Posterior vena cava (tissue), 2 donors: ENCODE results near the gene TAOK2. TPM values are rescaled to one million over a fixed set of nuclear protein-coding genes. Genes with fewer than 3 reads are reported as not detected.

Experiments
- DNase-seq: peaks from one replicate; pipeline ENCODE4 v3.0.0-alpha.2; 2020; ENCODE audit warnings: low spot score
- intact Hi-C, 2 donors: fragments of 100-400 bp; cut with DNase I; formaldehyde crosslinking; loops; one replicate each; pipeline versions ENCODE4 v1.14.1 to v1.14.2; 2022 to 2023
- total RNA-seq, 2 donors: library from RNA; stranded (reverse); fragmentation: NEBNext Ultra II Directional; extraction: Animal tissue kit (Norgen Biotek cat#: 25700); gene quantifications; one replicate each; pipeline ENCODE4 v1.2.1, GENCODE V29; 2021
- donor health status: DM: yes; HTN: yes; CAD: no.
- donor health status: DM: yes; HTN: yes; CAD: no.

The TAOK2 gene
- total RNA-seq, 2 donors from 2014 or later, result 35.0 to 35.7 TPM

DNA sequence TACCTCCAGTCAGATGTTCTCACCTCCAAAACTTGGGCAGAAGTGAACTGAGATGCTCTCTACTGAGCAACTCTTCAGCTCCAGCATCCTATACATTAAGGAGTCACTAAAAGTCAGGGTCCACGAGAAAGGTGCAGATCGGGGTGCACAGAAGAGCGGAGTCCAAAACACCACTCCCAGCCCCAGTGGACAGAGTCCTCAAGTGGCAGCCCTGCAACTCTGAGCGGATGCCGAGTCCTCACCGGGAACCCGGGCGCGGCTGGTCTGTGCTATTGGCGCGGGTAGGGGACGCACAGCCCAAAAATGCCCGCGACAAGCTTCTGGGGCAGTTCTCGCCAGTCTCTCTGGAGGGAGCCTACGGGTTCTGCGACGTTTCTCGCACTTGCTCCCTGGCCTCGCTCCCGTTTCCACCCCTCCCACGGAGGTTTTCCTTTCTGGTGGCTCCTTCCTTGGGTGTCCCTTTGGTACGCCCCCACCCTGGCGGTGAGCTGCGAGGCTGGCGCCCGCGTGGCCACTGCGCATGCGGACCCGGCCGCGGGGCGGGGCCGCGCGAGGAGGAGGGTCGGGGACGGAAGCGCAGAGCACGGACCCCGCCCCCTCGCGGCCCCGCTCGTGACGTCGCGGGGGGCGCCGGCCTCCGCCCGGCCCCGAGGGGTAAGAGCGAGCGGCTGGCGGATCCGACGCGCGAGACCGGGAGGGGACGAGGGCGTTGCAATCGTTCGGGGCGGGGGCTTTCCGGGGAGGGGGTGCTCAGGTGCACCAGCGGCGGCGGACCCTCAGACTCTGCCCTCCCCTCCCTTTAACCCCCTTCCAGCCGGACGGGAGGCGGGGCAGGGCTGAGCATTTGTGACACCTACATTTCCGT is 12.0 kb upstream of the TAOK2 start, which contains the start of gene TMEM219:
TSS of gene TMEM219 (plus strand) at position 601 of the 865 bp plus-strand sequence. CDS start 1,065 bp downstream, outside the sequence.
- DNase-seq, result peak; percentile 96
- intact Hi-C loops, result loop anchor here in 1 of 2 donors (5.0 kb wide), 2 partner anchors 34 to 99 kb away; partner anchors contain the start of genes CDIPT and KCTD13

DNA sequence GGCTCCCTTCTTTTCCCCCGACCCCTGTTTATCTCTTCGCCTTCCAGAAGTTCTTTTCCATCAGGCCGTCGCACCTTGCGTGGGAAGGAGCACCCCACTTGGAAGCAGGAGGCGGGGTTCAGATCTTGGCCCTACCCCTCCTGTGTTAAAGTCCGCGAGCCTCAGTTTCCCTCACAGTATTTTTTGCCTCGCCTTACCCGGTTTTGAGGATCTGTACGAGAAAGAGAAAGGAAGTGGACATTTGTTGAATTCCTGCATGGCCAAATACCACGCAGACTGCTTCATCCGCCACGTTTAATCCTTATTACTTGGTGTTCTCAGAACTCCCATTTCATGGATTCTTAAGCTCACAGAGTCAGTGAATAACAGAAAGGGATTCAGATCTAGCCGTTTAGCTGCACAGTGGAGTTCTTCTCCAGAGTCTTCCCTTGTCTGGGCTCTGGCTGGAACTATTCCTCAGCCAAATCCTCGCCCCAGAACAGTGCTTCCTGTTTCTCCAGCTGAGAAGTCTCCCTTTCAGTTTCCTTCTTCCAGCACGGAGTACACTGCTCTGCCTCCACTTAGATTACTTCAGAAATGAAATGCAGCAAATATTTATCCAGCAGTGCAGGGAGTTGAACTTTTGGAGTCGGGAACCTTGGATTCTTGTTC is 11.2 kb upstream of the TAOK2 start:
- intact Hi-C loops, result loop anchor here in 1 of 2 donors (5.0 kb wide), 2 partner anchors 35 to 100 kb away; partner anchors contain the start of genes CDIPT and KCTD13
- peak; percentile 28 for DNase-seq

DNA sequence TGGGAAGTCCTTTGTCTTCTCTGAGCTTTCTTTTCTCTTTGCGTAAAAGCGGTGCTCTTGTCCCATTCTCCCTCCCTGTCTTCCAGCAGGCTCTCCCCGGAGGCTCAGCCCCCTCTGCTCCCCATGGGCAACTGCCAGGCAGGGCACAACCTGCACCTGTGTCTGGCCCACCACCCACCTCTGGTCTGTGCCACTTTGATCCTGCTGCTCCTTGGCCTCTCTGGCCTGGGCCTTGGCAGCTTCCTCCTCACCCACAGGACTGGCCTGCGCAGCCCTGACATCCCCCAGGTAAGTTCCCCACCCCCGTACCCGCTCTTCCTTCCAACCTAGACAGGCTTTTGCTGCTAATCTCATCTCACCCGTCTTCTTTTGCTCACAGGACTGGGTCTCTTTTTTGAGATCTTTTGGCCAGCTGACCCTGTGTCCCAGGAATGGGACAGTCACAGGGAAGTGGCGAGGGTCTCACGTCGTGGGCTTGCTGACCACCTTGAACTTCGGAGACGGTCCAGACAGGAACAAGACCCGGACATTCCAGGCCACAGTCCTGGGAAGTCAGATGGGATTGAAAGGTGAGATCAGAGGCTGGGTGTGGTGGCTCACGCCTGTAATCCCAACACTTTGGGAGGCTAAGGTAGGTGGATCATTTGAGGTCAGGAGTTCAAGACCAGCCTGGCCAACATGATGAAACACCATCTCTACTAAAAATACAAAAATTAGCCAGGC is 10.5 kb upstream of the TAOK2 start:
- intact Hi-C loops, result loop anchor here in 1 of 2 donors (5.0 kb wide), 2 partner anchors 36 to 101 kb away; partner anchors contain the start of genes CDIPT and KCTD13
- peak; percentile 76 for DNase-seq

GRCh38 chr16:29968205-29968604 is 5.5 kb upstream of the TAOK2 start:
- intact Hi-C loops, result no loop called here
- no peak for DNase-seq

DNA sequence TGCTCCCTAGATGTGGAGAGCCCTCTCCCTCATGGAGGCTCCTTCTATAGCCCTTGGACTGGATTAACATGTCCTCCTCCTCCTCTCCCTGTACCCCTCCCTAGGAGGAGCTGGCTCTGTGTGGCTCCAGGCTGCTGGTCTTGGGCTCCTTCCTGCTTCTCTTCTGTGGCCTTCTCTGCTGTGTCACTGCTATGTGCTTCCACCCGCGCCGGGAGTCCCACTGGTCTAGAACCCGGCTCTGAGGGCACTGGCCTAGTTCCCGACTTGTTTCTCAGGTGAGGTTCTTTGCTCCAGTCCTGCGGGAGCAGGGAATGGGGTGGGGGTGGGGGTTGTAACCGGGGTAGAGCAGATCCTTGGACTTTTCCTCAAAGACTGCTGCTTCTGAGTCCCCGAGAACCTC is 2.4 kb upstream of the TAOK2 start:
- intact Hi-C loops, result no loop called here
- DNase-seq, result peak; percentile 28

- intact Hi-C loops, result no loop called here
- no peak for DNase-seq
These were observed 1.2 kb upstream of the TAOK2 start for GRCh38 chr16:29972500-29972899.

DNA sequence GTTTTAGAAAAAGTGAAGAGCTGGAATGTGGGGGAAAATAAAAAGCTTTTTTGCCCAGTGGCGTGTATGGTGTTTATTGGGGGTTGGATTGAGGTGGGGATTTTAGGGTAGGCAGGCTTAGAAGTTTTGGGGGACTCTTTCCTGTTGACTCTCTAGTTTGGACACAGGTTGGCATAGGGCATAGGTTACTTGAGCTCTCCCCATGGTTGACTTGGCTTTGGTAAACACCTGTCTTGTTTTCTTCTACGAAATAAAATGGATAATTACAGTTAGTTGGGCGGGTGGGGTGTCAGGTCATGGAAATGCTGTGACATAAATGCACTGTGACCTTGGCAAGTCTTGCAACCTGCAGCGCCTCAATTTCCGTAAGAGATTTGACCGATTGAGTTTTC is 680 bp upstream of the TAOK2 start:
- intact Hi-C loops, result no loop called here
- DNase-seq, result no peak

GRCh38 chr16:29974291-29975133 is 844 bp downstream of the TAOK2 start:
- peak; percentile 88 for DNase-seq
- intact Hi-C loops, result no loop called here

GRCh38 chr16:29975134-29975538 is 1.5 kb downstream of the TAOK2 start:
- DNase-seq, result peak; percentile 15
- intact Hi-C loops, result no loop called here

DNA sequence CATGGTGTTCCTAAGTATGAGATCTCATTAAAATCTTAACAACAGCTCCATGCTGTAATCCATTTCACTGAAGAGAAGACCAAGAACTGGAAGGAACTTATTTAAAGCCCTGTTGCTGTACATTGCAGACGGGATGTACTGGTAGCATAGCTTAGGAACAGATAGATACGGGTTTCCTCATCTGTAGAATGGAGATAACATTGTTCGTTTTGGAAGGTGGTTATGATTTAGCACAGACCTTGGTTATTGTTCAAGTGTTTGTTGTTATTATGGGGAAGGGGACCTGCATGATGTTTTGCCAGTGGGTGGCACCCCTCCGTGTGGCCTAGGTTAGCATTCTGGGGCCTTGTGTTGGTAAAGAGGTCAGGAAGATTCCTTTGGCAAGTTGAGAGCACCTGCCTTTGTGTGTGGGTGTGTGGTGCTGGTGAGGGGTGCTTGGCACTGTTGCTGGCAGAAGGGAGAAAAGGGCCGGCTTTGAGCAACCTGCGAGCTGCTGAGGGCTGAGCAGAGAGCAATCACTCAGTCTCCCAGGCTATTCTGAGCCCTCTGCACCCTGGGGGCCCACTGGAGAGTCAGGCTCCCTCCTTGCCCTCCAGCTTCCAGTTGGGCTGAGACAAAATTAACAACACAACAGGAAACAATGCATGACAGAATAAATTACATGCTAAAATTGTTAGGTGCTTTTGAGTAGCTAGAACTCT is 2.3 kb downstream of the TAOK2 start:
- intact Hi-C loops, result no loop called here
- DNase-seq, result peak; percentile 72

- intact Hi-C loops, result no loop called here
- DNase-seq, result peak; percentile 76
These were observed 3.6 kb downstream of the TAOK2 start for GRCh38 chr16:29977063-29977825.

DNA sequence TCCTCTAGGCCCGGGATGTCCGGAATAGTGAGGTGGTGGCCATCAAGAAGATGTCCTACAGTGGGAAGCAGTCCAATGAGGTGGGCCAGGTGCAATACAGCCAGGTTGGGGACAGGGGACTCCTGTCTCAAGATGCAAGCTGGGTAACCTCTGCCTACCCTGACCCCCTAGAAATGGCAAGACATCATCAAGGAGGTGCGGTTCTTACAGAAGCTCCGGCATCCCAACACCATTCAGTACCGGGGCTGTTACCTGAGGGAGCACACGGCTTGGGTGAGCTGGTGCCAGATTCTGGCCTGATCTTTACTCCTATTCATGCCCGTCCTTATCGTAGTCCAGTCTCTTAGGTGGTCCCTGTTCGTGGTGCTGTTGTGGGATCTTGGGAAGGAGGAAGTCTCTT is 4.4 kb downstream of the TAOK2 start:
- DNase-seq, result peak; percentile 59
- intact Hi-C loops, result no loop called here

DNA sequence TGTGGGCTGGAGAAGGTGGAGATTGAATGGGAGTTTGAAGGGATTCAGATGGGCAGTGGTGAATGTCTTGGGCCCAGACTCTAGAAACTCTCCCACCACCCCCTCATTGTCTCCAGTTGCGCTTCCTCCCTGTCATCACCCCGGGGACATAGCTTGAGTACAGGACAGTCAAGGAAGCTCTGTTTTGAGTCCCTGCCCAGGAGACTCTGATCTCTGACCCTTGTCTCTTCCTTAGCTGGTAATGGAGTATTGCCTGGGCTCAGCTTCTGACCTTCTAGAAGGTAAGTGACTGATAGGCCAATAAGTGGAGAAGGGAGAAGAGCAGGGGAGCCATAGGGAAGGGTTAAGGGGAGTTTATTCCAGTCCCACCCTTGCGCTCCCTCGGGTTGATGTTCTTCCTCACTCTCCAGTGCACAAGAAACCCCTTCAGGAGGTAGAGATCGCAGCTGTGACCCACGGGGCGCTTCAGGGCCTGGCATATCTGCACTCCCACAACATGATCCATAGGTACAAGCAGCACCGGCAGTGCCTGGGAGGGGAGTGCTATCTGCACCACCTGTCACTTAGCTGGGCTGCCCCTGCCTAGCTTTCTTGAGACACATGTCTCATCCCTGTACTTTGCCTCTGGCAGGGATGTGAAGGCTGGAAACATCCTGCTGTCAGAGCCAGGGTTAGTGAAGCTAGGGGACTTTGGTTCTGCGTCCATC is 5.0 kb downstream of the TAOK2 start:
- DNase-seq, result peak; percentile 66
- intact Hi-C loops, result no loop called here

GRCh38 chr16:29982560-29983419 is 9.1 kb downstream of the TAOK2 start:
- DNase-seq, result peak; percentile 59
- intact Hi-C loops, result no loop called here

DNA sequence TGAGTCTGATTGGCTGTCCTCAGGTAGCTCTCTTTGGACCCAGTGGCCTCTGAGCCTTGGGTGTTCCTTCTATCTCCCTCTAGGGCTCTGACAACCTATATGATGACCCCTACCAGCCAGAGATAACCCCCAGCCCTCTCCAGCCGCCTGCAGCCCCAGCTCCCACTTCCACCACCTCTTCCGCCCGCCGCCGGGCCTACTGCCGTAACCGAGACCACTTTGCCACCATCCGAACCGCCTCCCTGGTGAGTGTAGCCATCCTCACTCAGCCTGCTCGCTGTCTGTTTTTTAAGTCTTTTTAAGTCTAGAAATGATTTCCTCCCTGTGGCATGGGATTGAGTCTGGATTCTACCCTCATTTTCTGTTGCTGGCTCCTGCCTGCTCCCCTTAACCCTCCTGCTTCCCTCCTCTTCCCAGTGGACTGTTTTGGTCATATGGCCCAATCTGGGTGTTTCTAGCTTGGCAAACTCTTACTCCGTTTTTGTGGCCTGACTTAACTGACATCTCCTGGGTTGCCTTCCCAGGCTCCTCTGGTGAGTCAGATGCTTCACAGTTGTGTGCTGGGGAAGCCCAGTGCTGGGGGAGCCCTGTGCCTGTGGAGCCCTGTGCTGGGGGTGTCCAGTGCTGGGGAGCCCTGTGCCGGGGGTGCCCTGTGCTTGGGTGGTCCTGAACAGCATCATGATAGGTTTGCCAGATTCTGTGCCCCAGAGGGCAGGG is 9.9 kb downstream of the TAOK2 start:
- peak; percentile 67 for DNase-seq
- intact Hi-C loops, result no loop called here
